GM12875 (cell line): ENCODE measurements around the gene ZNF574.
"Not testable (repeated sequence)": the region's sequence is repeated elsewhere in the genome, so short reads cannot be mapped to it uniquely, and the experiment has no call there.

Experiments
- H3K4me3 ChIP-seq: one replicate; pipeline ENCODE4 v1.5.1; 2011; ENCODE audit warnings: low read depth, low read length, control low read depth
- TF ChIP-seq, protein P1 (sequence below): IDR thresholded peaks from 2 replicates; pipeline ENCODE4 v1.5.1; 2011; ENCODE audit warnings: low read depth, mild to moderate bottlenecking, control low read depth, inconsistent platforms, low read length, moderate library complexity, borderline replicate concordance; ENCODE audit not compliant: insufficient read depth

ZNF574 gene

DNA sequence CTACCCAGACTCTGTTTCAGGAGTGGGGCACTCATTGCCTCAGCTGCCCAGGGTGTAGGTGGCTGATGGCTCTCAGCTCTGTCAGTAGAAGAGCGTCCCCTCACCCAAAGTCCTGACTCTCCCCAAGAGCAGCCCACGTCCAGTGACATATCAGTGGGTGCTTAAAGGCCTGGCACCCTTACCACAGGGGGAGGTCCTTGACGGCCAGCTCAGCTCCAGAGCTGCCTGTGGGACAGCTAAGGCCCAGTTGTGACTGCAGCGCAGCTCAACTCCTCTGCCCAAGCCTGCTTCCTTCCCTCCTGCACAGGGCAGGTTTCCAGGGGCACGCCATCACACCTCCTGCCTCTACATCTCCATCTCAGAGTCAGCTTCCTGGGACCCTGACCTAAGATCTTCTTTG, 38.3 kb upstream of the ZNF574 start:
- TF ChIP-seq, protein P1, sequence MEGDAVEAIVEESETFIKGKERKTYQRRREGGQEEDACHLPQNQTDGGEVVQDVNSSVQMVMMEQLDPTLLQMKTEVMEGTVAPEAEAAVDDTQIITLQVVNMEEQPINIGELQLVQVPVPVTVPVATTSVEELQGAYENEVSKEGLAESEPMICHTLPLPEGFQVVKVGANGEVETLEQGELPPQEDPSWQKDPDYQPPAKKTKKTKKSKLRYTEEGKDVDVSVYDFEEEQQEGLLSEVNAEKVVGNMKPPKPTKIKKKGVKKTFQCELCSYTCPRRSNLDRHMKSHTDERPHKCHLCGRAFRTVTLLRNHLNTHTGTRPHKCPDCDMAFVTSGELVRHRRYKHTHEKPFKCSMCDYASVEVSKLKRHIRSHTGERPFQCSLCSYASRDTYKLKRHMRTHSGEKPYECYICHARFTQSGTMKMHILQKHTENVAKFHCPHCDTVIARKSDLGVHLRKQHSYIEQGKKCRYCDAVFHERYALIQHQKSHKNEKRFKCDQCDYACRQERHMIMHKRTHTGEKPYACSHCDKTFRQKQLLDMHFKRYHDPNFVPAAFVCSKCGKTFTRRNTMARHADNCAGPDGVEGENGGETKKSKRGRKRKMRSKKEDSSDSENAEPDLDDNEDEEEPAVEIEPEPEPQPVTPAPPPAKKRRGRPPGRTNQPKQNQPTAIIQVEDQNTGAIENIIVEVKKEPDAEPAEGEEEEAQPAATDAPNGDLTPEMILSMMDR: no peak
- no peak overlapping the region for H3K4me3 ChIP-seq

- H3K4me3 ChIP-seq: no peak overlapping the region
- TF ChIP-seq, protein P1: no peak
Observed at GRCh38 chr19:42038666-42039065, 37.3 kb upstream of the ZNF574 start.

GRCh38 chr19:42040031-42040430, 35.9 kb upstream of the ZNF574 start:
- TF ChIP-seq, protein P1: no peak

GRCh38 chr19:42040491-42040890, 35.5 kb upstream of the ZNF574 start:
- not testable (repeated sequence) for H3K4me3 ChIP-seq

More at GRCh38 chr19:42040031-42040430, 35.9 kb upstream of the ZNF574 start:
- H3K4me3 ChIP-seq: no peak overlapping the region

DNA sequence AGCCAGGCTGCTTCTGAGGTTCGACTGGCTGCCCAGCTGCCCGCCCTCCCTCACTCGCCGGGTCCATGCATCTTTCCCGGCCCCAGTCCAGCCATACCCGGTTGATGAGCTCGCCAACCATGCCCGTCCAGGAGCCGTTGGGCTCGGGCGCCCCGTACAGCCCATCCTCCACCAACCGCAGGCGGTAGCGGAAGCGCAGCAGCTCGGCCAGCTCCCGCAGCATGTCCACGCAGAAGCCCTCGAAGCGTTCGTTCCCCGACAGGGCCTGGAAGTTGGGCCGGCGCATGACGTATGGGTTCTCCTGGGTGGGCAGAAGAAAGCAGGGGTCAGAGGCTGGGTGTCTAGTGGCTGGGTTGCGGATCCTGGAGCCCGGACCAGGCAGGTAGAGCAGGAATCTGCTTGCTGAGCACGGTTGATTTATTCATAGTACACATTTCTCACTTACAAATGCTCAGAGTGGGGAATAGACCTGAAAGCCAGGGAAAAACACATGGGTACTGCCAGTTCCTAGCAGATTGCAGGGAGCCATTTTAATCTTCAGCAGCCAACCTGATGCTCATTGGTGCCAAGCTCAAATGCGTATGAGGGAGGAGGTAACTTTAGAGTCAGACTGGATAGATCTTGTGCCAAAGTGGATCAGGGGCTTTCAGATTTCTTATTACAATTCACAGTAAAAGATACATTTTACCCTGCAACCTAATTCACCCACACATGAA, 33.4 kb upstream of the ZNF574 start:
- TF ChIP-seq, protein P1: no peak
- no peak overlapping the region for H3K4me3 ChIP-seq

DNA sequence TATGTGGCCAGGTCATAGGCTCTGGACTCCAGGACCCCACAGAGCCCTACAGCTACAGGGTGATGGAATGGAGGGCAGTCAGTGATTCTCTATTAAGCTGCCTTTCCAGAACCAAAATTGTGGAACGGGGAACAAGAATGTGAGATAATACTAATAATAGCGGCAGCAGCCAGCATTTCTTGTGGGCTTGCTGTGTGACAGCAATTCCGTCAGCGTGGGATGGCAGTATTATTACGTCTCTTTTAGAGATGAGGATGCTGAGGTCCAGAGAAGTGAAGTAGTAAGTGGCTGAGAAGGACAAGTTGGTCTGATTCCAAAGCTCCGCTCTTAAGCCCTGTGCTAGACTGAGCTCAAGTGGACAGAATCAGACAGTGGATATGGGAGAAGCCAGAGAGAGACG, 30.4 kb upstream of the ZNF574 start:
- TF ChIP-seq, protein P1: no peak
- H3K4me3 ChIP-seq: no peak overlapping the region

DNA sequence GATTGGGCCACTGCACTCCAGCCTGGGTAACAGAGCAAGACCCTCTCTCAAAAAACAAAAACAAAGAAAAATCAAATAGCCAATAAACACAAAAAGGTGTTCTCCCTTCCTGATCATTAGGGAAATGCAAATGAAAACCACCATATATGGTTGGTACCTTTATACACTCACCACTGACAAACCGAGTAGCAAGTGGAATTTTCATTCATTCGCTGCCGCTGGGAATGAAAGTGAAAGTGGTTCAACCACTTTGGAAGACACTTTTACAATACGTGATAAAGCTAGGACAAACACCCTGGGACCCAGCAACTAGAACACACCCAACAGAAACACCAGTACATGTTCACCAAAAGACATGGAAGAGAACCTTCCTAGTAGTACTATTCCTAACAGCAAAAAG, 27.0 kb upstream of the ZNF574 start:
- no peak overlapping the region for H3K4me3 ChIP-seq

More for the DNA sequence above, 27.0 kb upstream of the ZNF574 start:
- TF ChIP-seq, protein P1: no peak
